ENCODE results near the gene SLC49A3.
"Not testable (repeated sequence)": the region's sequence is repeated elsewhere in the genome, so short reads cannot be mapped to it uniquely, and the experiment has no call there.

GRCh38 chr4:731954-732353 is 43.0 kb upstream of the SLC49A3 start:
- not testable (repeated sequence) for TF ChIP-seq POLR2A, POLR2AphosphoS5 (IDR thresholded peaks at IDR 0.05; ENCODE audit: low read depth, low read length)
